GM21576 (cell line): Measurements from ENCODE around the gene IGLL5.

Experiments
- ATAC-seq: cut with Tn5 transposase; IDR thresholded peaks from one replicate; pipeline ENCODE4 v1.9.1; 2021; ENCODE audit warnings: mild to moderate bottlenecking, moderate library complexity; ENCODE audit not compliant: unreplicated experiment

IGLL5 gene

GRCh38 chr22:22858559-22858937 is 29.1 kb upstream of the IGLL5 start:
- ATAC-seq: no peak

GRCh38 chr22:22863001-22863400 is 24.6 kb upstream of the IGLL5 start:
- no peak for ATAC-seq

- peak; percentile 73 for ATAC-seq
Measured at GRCh38 chr22:22865311-22866072, 22.1 kb upstream of the IGLL5 start.

GRCh38 chr22:22866381-22867111 is 21.1 kb upstream of the IGLL5 start:
- no peak for ATAC-seq

GRCh38 chr22:22867996-22868715 is 19.5 kb upstream of the IGLL5 start:
- no peak for ATAC-seq

GRCh38 chr22:22870577-22871404 is 16.8 kb upstream of the IGLL5 start:
- ATAC-seq: no peak

GRCh38 chr22:22871536-22872278 is 15.9 kb upstream of the IGLL5 start:
- ATAC-seq: no peak

- ATAC-seq: no peak
Measured at GRCh38 chr22:22872722-22873708, 14.6 kb upstream of the IGLL5 start.

- no peak for ATAC-seq
Measured at GRCh38 chr22:22877523-22878210, 9.9 kb upstream of the IGLL5 start.

- no peak for ATAC-seq
Measured at GRCh38 chr22:22878211-22878570, 9.4 kb upstream of the IGLL5 start.

GRCh38 chr22:22878801-22879674 is 8.6 kb upstream of the IGLL5 start:
- no peak for ATAC-seq

- ATAC-seq: no peak
Measured at GRCh38 chr22:22879675-22880155, 7.9 kb upstream of the IGLL5 start.

GRCh38 chr22:22880645-22881044 is 7.0 kb upstream of the IGLL5 start:
- ATAC-seq: no peak

GRCh38 chr22:22881116-22882000 is 6.3 kb upstream of the IGLL5 start:
- ATAC-seq: no peak

- no peak for ATAC-seq
Measured at GRCh38 chr22:22882033-22882717, 5.4 kb upstream of the IGLL5 start.
